Fibroblast of skin of right biceps (primary cell): ENCODE results near the gene CHCHD6.

Source experiments
- DNase-seq: peaks from one replicate; pipeline ENCODE4 v3.0.0-alpha.2; 2013

CHCHD6 gene

GRCh38 chr3:126926684-126927400 lies 222.8 kb downstream of the CHCHD6 start:
- peak; percentile 75 for DNase-seq

GRCh38 chr3:126927401-126927750 lies 223.3 kb downstream of the CHCHD6 start:
- DNase-seq: no peak

- peak; percentile 35 for DNase-seq
These were observed 223.8 kb downstream of the CHCHD6 start for GRCh38 chr3:126927846-126928245.

GRCh38 chr3:126928921-126929474 lies 225.0 kb downstream of the CHCHD6 start:
- DNase-seq: no peak

DNA sequence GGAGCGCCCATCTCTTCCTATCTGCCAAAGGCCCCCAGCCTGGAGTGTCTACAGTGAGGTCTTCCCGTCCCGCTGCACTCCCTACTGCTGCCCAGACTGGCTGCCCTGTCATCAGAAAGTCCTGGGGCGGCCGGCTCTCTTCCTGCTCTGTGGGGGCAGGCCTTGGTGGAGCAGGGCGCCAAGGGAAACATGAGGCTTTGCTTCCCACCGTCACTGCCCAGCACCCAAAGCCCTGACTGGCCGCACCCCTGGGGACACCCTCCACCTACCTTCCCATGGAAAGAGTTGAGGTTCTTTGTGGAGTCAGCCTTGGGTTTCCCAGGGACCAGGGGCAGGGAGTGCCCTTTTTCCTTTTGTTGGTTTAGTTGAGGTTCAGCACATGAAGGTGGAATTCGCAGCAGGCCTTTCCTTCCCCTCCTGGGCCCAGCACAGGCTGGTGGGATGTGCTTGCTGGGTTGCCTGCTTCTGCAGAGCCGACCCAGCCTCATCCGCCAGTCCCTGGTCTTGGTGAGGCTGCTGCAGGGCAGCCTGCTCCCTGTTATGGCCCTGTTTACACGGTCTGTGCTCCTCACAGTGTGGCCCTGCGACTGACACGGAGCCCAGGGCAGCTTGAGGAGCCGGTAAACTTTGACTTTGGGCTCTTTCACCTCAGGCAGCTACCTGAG lies 227.0 kb downstream of the CHCHD6 start:
- no peak for DNase-seq

GRCh38 chr3:126931806-126932187 lies 227.8 kb downstream of the CHCHD6 start:
- DNase-seq: no peak

DNA sequence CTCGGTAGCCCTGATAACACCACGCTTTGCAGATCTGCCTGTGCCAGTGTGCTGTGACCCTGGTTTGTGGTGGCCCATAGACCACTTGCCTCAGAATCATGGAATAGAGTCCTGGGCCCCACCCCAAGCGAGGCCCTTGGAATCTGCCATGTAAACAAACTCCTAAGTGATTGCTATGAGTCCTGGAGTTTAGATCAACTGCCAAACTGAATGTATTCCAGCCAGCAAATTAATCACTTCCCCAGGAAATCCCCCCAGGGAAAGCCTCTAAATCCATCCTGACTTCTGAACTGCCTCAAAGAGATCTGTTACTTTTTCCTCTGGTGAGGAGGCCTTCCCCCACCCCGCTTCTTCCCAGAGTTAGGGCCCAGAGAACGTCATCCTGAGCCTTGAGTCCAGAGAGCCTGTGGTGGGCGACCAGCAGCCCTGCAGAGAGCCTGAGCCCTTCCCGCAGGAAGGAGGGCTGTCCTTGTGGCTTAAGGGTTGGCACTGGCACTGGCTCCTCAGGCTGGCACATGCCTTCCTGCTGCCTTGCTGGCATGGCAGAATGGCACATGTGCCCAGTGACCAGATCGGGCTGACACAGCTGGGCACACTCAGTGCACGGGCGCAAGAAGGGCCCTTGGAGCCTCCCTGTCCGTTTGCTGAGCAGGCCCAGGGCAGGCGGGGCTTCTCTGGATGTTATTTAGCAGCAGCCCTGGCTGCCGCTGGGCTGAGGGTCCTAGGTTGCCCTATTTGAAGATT lies 228.3 kb downstream of the CHCHD6 start:
- peak; percentile 44 for DNase-seq

DNA sequence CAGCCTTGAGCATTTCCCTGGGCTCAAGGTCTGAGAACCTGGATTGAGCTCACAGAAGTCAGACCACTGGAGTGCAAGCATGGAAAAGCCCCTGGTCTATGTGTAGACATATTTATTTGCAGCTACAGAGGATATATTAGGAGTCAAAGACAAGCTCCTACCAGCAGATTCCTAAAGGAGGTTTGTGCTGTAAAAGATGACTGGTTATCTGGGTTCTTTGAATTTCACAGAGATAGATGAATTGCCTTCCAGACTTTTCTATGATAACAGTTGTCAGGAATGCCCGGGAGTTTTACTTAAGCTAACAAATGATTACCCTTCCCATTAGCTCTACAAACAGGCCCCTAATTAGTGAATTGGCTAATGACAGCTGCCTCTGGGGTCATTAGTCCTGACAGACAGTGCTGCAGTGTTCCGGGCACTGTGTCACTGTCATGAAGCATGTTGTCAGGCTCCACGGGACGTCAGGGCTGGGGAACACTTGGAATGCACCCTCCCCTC lies 230.0 kb downstream of the CHCHD6 start:
- DNase-seq: peak; percentile 69

GRCh38 chr3:126934991-126935390 lies 231.0 kb downstream of the CHCHD6 start:
- no peak for DNase-seq

- no peak for DNase-seq
These were observed 231.9 kb downstream of the CHCHD6 start for GRCh38 chr3:126935756-126936509.

- no peak for DNase-seq
These were observed 232.9 kb downstream of the CHCHD6 start for GRCh38 chr3:126936853-126937425.

DNA sequence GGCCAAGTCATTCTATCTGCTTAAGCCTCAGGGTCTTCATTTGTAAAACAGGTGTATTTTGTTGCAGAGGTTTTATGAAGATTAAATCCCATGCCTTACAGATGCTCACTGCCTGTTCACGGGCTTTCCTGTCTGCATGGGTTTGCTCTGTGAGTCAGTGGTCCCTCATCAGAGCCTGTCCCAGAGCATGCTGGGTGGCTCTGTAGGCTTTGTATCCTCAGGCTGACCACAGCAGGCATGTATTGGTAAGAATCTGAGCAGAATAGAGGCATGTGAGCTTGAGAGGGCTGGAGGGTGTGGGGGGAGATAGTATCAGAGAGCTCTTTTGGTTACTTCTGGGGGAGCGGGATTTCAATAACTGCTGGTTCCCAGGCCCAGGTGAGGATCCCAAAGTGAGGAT lies 233.5 kb downstream of the CHCHD6 start:
- no peak for DNase-seq

DNA sequence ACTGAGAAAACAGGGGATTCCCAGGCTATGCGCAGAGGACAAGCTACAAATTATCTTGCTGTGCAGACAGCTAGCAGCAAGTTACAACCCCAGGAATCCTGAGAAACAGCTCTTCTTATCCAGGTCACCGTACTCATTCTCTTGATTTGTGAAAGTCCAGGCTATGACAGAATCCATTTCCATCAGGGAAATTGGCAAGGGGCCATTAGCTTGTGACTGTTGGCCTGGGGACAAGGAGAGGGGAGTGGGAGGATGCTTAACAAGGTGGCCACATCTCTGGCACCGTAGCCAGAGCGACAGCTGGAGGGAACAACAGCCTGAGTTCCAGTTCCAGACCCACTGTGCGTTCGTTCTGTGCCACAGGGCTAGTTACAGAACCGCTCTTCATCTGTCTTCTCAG lies 233.9 kb downstream of the CHCHD6 start:
- no peak for DNase-seq

DNA sequence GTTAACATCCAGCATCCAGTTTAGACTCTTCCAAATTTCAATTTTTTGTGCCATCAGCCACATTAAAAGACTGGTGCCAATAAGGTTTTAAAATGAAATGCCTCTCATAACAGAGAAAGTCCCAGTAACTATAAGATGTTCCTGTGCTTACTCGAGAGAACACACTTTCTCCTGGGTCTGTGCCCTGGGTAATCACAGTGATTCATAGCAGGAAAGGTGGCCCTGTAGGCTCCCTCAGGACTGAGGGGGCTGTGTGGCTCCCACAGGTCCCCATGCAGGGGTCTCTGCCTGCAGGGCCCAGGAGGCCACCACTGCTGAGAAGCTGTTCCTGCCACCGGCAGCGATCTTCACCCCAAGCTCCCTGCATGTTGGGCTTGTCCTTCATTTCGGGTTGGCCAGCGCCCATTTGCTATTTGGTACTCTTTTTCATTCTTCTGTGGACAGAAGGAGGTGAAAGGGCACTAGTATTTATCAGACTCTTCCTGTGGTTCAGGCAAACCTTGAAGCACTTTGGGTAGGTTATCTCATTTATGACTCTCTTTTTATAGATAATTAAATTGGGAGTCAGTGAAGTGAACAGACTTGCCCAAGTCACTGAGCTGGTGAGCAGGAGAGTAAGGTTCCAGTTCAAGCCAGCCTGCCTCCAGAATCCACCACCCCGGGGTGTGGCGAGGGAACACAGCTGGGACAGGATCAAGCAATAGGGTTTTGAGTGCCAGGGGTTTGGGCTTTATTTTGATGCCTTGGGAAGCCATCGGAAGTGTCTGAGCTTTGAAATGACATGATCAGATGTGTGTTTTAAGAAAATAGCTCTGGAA lies 234.7 kb downstream of the CHCHD6 start:
- DNase-seq: no peak

DNA sequence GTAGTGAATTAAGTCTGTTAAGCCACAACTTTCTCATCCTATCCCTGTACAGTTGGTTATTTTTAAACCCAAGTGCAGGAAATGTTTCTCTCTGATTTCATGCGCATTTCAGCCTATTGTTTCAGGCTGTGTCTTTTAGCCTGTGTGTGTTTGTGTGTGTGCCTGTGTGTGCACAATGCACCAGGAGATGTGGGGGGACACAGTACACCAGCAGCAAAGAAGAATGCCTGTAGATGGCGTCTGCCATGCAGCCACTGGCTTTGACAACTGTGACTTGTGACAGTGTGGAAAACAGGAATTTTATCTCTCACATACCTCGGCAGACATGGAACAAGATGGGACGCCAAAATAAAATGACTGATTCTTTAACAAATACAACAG lies 235.3 kb downstream of the CHCHD6 start:
- no peak for DNase-seq

DNA sequence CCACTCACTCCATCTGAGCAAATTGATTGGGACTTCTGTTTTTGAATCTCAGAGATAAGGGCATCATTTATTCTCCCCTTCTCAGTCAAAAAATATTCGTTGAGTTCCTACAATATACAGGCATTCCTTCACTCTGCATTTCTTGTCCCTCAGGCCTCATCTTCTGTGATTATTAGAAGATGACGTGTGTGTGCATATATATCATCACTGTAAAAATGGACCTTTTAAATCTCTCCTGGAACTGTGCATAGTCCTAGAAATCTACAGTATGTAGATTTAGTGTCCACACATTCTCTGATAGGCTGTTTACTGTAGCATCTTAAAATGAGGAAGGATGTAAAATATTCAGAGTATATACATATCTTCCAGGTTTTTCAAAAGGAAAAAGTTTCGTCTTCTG lies 235.7 kb downstream of the CHCHD6 start:
- DNase-seq: no peak

DNA sequence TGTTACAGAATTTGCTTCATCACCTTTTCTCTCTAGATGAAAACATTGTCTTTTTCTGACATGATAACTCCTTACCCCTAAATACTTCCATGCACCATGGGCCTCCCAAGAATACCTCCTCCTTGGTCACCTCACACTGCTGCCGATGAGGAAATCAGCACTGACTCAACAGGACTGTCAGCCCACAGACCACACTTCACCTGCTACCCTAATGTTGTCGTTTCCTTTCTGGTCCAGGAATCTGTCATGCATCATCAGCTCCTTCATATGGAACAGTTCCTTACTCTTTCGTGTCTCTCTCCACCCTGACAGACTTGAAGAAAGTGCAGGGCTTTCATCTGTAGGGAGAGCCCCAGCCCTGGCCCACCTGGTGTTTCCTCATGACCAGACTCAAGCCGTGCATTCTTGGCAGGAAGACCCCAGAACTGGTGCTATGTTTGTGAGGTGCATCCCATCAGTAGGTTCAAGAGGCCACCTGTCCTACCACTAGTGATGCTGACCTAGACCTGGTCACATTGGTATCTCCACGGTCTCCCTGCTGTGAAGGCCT lies 237.8 kb downstream of the CHCHD6 start:
- no peak for DNase-seq

DNA sequence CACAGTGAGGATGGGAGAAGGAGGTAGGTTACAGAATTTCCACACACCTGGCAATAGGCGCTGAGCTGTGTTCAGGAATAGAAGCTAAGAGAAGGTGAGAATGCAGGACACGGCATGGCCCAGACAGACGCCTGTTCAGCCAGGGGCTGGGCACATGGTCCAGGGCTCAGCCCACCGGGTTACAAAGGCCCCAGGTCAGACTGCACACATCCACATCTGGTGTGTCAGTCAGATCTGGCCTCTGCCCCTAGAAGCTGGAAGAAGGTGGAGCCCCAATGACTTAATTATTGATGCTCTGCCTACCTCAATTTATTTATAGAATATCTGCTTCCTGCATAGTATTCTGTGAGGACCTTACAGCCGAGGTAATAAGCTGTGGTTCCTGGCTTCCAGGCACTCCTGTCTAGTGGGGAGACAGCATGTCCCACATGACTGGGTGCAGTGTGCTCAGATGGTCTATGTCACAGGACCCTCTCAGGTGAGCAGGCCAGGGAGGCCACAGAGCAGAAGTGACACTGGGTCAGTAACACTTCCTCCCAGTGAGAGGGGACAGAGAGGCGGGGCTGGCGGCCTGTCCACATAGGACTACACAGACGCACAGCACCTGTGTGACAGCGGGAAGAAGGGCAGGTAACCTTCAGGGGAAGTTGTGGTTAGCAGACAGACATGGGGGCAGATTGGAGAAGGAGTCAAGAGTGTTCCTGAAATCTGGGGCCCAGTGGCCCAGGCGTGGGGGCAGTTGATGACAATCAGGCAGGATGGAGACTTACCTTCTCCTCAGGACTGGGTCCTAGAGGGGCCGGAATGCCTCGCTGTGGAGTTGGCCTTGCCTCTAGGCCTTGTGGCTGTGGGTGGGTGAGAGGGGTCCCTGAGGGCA lies 240.3 kb downstream of the CHCHD6 start:
- no peak for DNase-seq

- DNase-seq: no peak
These were observed 241.2 kb downstream of the CHCHD6 start for GRCh38 chr3:126945171-126945721.

GRCh38 chr3:126945891-126946290 lies 241.9 kb downstream of the CHCHD6 start:
- DNase-seq: no peak
